LNCaP clone FGC (cell line): Measurements from ENCODE around the gene CLIC4.

Experiments
- DNase-seq: peaks from one replicate; pipeline ENCODE4 v3.0.0-alpha.2; 2011; ENCODE audit warnings: low read depth
- H3K4me3 ChIP-seq: 2 replicates; pipeline ENCODE4 v1.5.1; 2011; ENCODE audit warnings: mild to moderate bottlenecking, low read depth, low read length, control low read depth
- TF ChIP-seq, protein P1 (sequence below): IDR thresholded peaks from 2 replicates; pipeline ENCODE4 v1.5.1; 2012; ENCODE audit warnings: mild to moderate bottlenecking; ENCODE audit not compliant: control insufficient read depth, insufficient read depth; ENCODE audit errors: extremely low read depth

Gene CLIC4

DNA sequence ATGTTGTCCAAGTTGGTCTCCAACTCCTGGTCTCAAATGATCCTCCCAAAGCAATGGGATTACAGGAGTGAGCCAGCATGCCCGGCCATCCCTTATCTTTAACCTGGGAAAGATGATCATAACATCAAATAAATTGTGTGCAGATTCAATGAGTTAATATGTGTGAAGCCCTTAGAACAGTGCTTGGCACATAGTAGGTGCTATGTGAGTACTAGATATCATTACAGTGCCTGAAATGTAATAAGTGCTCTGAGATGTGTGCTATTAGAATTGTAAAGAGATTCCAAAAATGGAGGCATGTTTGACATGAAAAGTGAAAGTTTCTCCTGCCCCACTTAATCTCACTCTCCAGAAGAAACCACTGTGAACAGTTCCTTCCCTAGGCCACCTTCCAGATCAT, 113.0 kb downstream of the CLIC4 start:
- no peak for DNase-seq
- no peak overlapping the region for H3K4me3 ChIP-seq
- TF ChIP-seq, protein P1, sequence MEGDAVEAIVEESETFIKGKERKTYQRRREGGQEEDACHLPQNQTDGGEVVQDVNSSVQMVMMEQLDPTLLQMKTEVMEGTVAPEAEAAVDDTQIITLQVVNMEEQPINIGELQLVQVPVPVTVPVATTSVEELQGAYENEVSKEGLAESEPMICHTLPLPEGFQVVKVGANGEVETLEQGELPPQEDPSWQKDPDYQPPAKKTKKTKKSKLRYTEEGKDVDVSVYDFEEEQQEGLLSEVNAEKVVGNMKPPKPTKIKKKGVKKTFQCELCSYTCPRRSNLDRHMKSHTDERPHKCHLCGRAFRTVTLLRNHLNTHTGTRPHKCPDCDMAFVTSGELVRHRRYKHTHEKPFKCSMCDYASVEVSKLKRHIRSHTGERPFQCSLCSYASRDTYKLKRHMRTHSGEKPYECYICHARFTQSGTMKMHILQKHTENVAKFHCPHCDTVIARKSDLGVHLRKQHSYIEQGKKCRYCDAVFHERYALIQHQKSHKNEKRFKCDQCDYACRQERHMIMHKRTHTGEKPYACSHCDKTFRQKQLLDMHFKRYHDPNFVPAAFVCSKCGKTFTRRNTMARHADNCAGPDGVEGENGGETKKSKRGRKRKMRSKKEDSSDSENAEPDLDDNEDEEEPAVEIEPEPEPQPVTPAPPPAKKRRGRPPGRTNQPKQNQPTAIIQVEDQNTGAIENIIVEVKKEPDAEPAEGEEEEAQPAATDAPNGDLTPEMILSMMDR = no peak

DNA sequence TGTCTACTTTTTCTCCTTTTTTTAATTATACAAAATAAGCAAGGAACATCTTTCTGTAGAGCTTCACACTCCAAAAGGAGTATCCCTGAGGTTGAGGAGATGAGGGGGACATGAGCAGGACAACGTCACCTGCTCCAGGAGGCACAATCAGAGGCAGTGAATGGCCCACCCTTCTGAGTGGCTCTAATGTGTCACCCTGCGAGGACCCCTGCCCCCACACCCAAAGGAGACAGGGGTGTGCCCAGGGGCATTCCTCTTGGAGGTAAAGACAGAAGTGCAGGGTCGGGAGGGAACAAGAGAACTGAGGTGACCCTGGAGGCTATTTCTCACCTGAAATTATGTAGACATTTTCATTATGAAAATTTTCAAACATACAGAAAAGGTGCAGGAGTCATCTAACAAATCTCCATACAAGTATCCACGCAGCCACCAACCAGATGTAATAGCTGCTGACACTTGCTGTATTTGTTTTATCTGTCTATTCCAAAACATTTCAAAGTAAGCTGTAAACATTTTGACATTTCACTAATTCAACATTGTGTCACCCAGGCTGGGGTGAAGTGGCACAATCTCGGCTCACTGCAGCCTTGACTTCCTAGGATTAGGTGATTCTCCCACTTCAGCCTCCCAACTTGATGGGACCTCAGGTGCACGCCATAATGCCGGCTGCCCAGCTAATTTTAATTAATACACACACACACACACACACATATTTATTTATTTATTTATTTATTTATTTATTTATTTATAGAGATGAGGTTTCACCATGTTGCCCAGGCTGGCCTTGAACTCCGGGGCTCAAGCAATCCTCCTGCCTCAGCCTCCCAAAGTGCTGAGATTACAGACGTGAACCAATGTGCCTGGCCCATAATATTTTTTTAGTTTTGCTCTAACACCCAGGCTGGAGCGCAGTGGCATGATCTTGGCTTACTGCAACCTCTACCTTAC, 114.1 kb downstream of the CLIC4 start:
- TF ChIP-seq, protein P1 = no peak
- no peak overlapping the region for H3K4me3 ChIP-seq
- DNase-seq = no peak

DNA sequence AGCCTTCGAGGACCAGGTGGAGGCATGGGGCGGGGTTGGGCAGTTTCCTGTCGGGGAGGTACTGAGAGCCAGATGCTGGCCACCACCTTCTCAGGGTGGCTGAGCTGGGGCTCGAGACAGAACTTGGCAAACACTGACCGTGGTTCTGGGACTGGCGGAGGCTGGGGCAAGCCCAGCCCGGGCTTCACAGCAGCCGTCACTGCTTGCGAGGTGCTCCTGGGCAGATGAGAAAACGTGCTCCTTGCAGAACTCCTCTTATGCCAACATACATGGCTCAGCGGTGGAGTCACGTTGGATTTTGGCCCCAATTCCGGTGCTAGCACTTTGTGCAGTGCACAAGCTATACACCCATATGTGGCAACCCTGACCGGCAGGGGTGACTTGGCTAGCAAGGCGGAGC, 115.6 kb downstream of the CLIC4 start:
- no peak overlapping the region for H3K4me3 ChIP-seq
- TF ChIP-seq, protein P1 = no peak
- no peak for DNase-seq

DNA sequence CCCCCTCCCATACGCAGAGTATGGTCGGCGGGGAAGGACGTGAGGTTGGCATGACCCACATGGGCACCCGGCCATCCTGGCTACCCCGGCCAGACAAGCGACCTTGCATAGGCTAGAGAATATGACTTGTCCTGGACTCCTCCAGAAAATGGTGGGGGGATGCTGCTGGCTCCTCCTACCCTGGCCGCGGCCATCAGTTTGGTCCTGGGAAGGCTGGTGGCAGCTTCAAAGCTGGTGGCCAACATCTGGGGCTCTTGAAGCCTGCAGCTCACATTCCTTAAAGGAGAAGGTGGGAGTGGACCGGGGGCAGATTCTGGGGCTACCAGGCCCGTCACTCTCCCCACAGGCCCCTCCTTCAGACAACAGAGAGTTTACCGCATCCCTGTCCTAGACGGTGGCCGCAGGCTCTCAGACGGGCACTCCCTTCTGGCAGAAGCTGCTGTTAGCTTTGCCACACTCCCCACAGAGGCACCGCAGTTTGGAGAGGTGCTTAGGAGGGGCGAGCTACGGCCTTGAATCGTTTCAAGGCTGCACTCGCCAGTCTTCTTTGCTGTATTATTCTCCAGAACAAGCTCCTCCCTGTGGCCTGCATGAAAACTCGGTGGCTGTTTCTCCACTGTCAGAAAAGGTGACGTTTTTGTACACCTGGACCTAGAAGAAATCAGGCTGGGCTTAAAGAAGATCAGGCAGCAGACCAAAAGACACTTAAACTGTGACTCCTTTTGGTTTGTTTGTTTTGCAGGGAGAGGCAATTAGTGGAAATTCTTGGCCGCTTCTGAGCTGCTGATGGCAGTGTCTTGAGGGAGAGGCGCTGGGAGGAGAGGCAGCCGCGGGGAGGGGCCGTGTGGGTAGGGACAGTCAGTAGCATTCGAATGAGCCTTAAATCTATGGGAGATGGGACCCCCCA, 116.8 kb downstream of the CLIC4 start:
- no peak overlapping the region for H3K4me3 ChIP-seq
- TF ChIP-seq, protein P1 = peak; percentile 18; the same call in 1 of the 2 replicates
- no peak for DNase-seq

DNA sequence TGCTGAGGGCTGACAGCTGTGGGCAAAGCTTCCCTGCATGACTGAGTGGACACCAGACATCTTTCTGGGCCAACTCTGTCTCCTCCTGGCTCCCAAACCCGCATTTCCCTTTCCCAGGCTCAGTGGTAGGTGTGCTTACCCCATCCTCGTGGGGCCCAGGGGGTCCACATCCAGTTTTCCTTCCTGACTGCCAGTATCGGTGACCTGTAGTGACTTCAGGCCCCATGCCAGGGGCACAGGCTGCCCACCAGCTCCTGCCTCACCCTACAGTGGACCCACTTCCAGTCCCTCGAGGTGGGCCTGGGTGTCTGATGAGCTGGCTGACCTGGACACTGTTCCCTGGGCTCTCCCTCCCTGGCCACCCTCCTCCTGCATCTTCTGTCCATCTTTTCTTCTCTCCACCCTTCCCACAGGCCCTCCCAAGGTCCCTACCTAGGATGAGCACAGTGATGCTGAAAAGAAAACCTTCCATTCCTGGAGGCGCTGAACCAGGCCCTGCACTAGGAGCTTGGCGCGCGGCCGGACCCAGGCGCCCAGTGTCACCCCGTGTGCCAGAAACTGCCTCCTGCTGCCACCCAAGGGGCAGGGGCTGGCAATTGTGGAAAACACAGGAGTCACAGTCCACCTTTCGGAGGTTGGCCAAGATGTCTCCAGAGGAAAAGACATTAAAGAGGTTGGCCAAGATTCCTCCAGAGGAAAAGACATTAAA, 117.7 kb downstream of the CLIC4 start:
- no peak for DNase-seq
- no peak overlapping the region for H3K4me3 ChIP-seq
- TF ChIP-seq, protein P1 = no peak

DNA sequence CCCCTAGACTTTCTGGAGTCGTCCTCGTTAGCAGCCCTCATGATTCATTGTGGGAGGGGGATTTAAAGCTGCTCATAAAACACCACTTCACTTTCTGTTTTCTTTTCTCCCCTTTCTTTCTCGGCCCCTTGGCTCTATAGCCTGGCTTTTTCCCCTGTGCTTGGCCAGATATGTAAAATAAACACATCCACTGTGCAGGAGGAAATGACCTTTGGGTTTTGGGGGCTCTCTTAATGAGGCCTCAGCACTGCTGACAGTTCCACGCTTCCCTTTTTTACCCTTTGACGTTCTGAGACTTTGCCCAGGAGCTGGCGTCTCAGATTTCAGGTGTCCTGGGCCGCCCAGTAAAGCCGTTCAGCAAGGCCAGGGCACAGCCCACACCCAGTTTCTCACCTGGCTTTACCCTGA, 119.1 kb downstream of the CLIC4 start:
- TF ChIP-seq, protein P1 = no peak
- DNase-seq = no peak
- H3K4me3 ChIP-seq = no peak overlapping the region
